HG03558 (cell line): Measurements from ENCODE around the gene DPY19L2.
"Not testable (repeated sequence)": the region's sequence is repeated elsewhere in the genome, so short reads cannot be mapped to it uniquely, and the experiment has no call there.

ENCODE experiments used
- ATAC-seq: cut with Tn5 transposase; IDR thresholded peaks from one replicate; pipeline ENCODE4 v1.9.1; 2021; ENCODE audit warnings: moderate number of reproducible peaks; ENCODE audit not compliant: unreplicated experiment; ENCODE audit errors: extremely low read depth

DPY19L2 gene

GRCh38 chr12:63668800-63669365 lies 590 bp upstream of the DPY19L2 start:
- ATAC-seq = not testable (repeated sequence)

GRCh38 chr12:63663005-63663404 lies 5.3 kb downstream of the DPY19L2 start:
- not testable (repeated sequence) for ATAC-seq

GRCh38 chr12:63658501-63658900 lies 9.8 kb downstream of the DPY19L2 start:
- not testable (repeated sequence) for ATAC-seq

GRCh38 chr12:63656407-63656806 lies 11.9 kb downstream of the DPY19L2 start:
- not testable (repeated sequence) for ATAC-seq

GRCh38 chr12:63655543-63656257 lies 12.6 kb downstream of the DPY19L2 start:
- not testable (repeated sequence) for ATAC-seq

- not testable (repeated sequence) for ATAC-seq
These were observed 13.8 kb downstream of the DPY19L2 start for GRCh38 chr12:63654481-63654880.

- ATAC-seq = not testable (repeated sequence)
These were observed 18.8 kb downstream of the DPY19L2 start for GRCh38 chr12:63649517-63649916.

- not testable (repeated sequence) for ATAC-seq
These were observed 24.7 kb downstream of the DPY19L2 start for GRCh38 chr12:63643381-63644140.

GRCh38 chr12:63624258-63624657 lies 44.0 kb downstream of the DPY19L2 start:
- ATAC-seq = not testable (repeated sequence)

- not testable (repeated sequence) for ATAC-seq
These were observed 52.7 kb downstream of the DPY19L2 start for GRCh38 chr12:63615544-63615943.

GRCh38 chr12:63611285-63611684 lies 57.0 kb downstream of the DPY19L2 start:
- not testable (repeated sequence) for ATAC-seq

GRCh38 chr12:63609281-63609680 lies 59.0 kb downstream of the DPY19L2 start:
- not testable (repeated sequence) for ATAC-seq

- not testable (repeated sequence) for ATAC-seq
These were observed 63.3 kb downstream of the DPY19L2 start for GRCh38 chr12:63604985-63605384.

GRCh38 chr12:63594828-63595227 lies 73.5 kb downstream of the DPY19L2 start:
- not testable (repeated sequence) for ATAC-seq

GRCh38 chr12:63584426-63584825 lies 83.9 kb downstream of the DPY19L2 start:
- ATAC-seq = not testable (repeated sequence)

- ATAC-seq = not testable (repeated sequence)
These were observed 85.0 kb downstream of the DPY19L2 start for GRCh38 chr12:63583289-63583688.

- not testable (repeated sequence) for ATAC-seq
These were observed 90.7 kb downstream of the DPY19L2 start for GRCh38 chr12:63577631-63578030.

- not testable (repeated sequence) for ATAC-seq
These were observed 96.3 kb downstream of the DPY19L2 start for GRCh38 chr12:63572038-63572437.

- not testable (repeated sequence) for ATAC-seq
These were observed 109.8 kb downstream of the DPY19L2 start for GRCh38 chr12:63558445-63558844.

- ATAC-seq = not testable (repeated sequence)
These were observed 116.9 kb downstream of the DPY19L2 start for GRCh38 chr12:63551397-63551796.

- ATAC-seq = not testable (repeated sequence)
These were observed 119.3 kb downstream of the DPY19L2 start for GRCh38 chr12:63549034-63549433.
